Lung (tissue), 12 donors: ENCODE measurements around the gene SRPRB. TPM values are rescaled to one million over a fixed set of nuclear protein-coding genes. Genes with fewer than 3 reads are reported as not detected.

Source experiments
- ATAC-seq: fragments of 200-7000 bp; cut with Tn5 transposase; one replicate; pipeline ENCODE4 v1.9.1; 2020; ENCODE audit warnings: moderate number of reproducible peaks; ENCODE audit not compliant: insufficient read depth, low FRiP score
- DNase-seq, 3 donors: peaks; one replicate each; pipeline ENCODE4 v3.0.0-alpha.2; 2013 to 2017
- H3K27ac ChIP-seq, 2 donors: one replicate each; pipeline ENCODE4 v1.5.1; 2013; ENCODE audit warnings: mild to moderate bottlenecking in 2 of 2, moderate library complexity in 2 of 2, control low read depth in 1 of 2, inconsistent platforms in 1 of 2, low read depth in 1 of 2, low read length in 1 of 2
- H3K27me3 ChIP-seq, 3 donors: one replicate each; pipeline ENCODE4 v1.5.1; 2013; ENCODE audit warnings: low read length in 2 of 3; ENCODE audit not compliant: control insufficient read depth in 3 of 3, insufficient read depth in 3 of 3
- H3K36me3 ChIP-seq, 4 donors: one replicate each; pipeline ENCODE4 v1.5.1; 2013; ENCODE audit warnings: low read length in 4 of 4, mild to moderate bottlenecking in 1 of 4, moderate library complexity in 1 of 4; ENCODE audit not compliant: control insufficient read depth in 4 of 4, insufficient read depth in 4 of 4
- H3K4me1 ChIP-seq, 5 donors: one replicate each; pipeline ENCODE4 v1.5.1; 2013; ENCODE audit warnings: low read length in 5 of 5, mild to moderate bottlenecking in 2 of 5, moderate library complexity in 1 of 5; ENCODE audit not compliant: control insufficient read depth in 5 of 5, insufficient read depth in 5 of 5
- H3K4me3 ChIP-seq: one replicate; pipeline ENCODE4 v1.5.1; 2013; ENCODE audit warnings: mild to moderate bottlenecking, control low read depth, moderate library complexity
- H3K9ac ChIP-seq, 2 donors: one replicate each; pipeline ENCODE4 v1.5.1; 2013; ENCODE audit warnings: low read length in 2 of 2, control low read depth in 1 of 2; ENCODE audit not compliant: insufficient read depth in 1 of 2
- H3K9me3 ChIP-seq, 4 donors: one replicate each; pipeline ENCODE4 v1.5.1; 2013; ENCODE audit warnings: low read length in 3 of 4, mild to moderate bottlenecking in 1 of 4, moderate library complexity in 1 of 4; ENCODE audit not compliant: control insufficient read depth in 4 of 4, insufficient read depth in 3 of 4
- CTCF ChIP-seq: IDR thresholded peaks from 2 replicates; pipeline ENCODE4 v1.5.1; 2012; ENCODE audit warnings: mild to moderate bottlenecking; ENCODE audit errors: control extremely low read depth, extremely low read depth
- WGBS, 2 donors: extraction: QIAGEN DNeasy Blood & Tissue Kit; methylation state at CpG; one replicate each; pipeline ENCODE4 v1.1.7; 2013; 5-methylcytosine and 5-hydroxymethylcytosine counted together
- polyA plus RNA-seq, 2 donors: library from polyadenylated mRNA; stranded (reverse); fragments of 200-250 nt; gene quantifications; one replicate each; pipeline ENCODE4 v1.2.1, GENCODE V29; 2013
- total RNA-seq, 2 donors: library from RNA; depleted of rRNA in 1 of 2; stranded (reverse); fragments of >200 nt in 1 of 2; gene quantifications; one replicate each; pipeline ENCODE4 v1.2.1, GENCODE V29; 2014 to 2021
- donor health status: control.
- donor health status: control.
- donor health status: Bipolar disorder and iron deficiency.
- donor health status: healthy.
- donor health status: DM: yes; HTN: yes; CAD: no.

Gene SRPRB
- total and polyA plus RNA-seq, 4 donors: 20.3 to 82.4 (median 39.3) TPM

- ATAC-seq (no peak), DNase-seq (no peak)
- H3K27me3 ChIP-seq: no peaks in the 10 kb centered on the region
- no peak for TF ChIP-seq CTCF
- no peaks in the 10 kb centered on the region for H3K4me1 ChIP-seq
- WGBS, 2 donors: 84 to 87% methylated on average over 4 of the region's 4 CpGs
- H3K4me3 ChIP-seq: no peak overlapping the region
- H3K36me3 ChIP-seq: peaks cover 0 to 9% (median 5%) of the 10 kb centered on the region in 4 donors
- H3K9me3 ChIP-seq: no peaks in the 10 kb centered on the region
- no peak overlapping the region for H3K9ac ChIP-seq
- no peak overlapping the region for H3K27ac ChIP-seq
Measured at GRCh38 chr3:133827684-133828083, 22.1 kb downstream of the SRPRB start.

- no peak overlapping the region for H3K4me3 ChIP-seq
- H3K27me3 ChIP-seq: no peaks in the 10 kb centered on the region
- ATAC-seq (no peak), DNase-seq (no peak)
- peaks cover under 1 to 6% (median 3%) of the 10 kb centered on the region in 4 donors for H3K36me3 ChIP-seq
- H3K9ac ChIP-seq: no peak overlapping the region
- no peak overlapping the region for H3K27ac ChIP-seq
- no peaks in the 10 kb centered on the region for H3K4me1 ChIP-seq
- TF ChIP-seq CTCF: no peak
- 78 to 87% methylated on average over 12 of the region's 12 CpGs for WGBS, 2 donors
- no peaks in the 10 kb centered on the region for H3K9me3 ChIP-seq
Measured at GRCh38 chr3:133828576-133829309, 23.1 kb downstream of the SRPRB start.

GRCh38 chr3:133829310-133829707 is 23.7 kb downstream of the SRPRB start:
- H3K9me3 ChIP-seq: no peaks in the 10 kb centered on the region
- no peaks in the 10 kb centered on the region for H3K27me3 ChIP-seq

More at GRCh38 chr3:133829310-133829707, 23.7 kb downstream of the SRPRB start:
- H3K4me3 ChIP-seq: no peak overlapping the region
- TF ChIP-seq CTCF: no peak
- 75 to 83% methylated on average over 3 of the region's 3 CpGs for WGBS, 2 donors
- DNase-seq: no peak
- ATAC-seq: no peak
- no peak overlapping the region for H3K9ac ChIP-seq
- H3K36me3 ChIP-seq: peaks cover 0 to 3% (median 3%) of the 10 kb centered on the region in 4 donors
- no peaks in the 10 kb centered on the region for H3K4me1 ChIP-seq
- H3K27ac ChIP-seq: no peak overlapping the region
